Endothelial cell of umbilical vein (primary cell): ENCODE results near the gene LAMA5. TPM values are rescaled to one million over a fixed set of nuclear protein-coding genes. Genes with fewer than 3 reads are reported as not detected.

Source experiments
- BruUV-seq: library from RNA; stranded (reverse); fragments of 400-500 nt; replicated peaks from 2 replicates; lab custom pipeline; 2021; lab: Mats Ljungman, UMichigan
- CTCF ChIA-PET: fragments of 300-600, 350-600 bp; sonication (Branson Sonifier 250); formaldehyde crosslinking; loops from one replicate; lab custom pipeline; 2021; ENCODE audit warnings: antibody characterized with exemption, inconsistent platforms; lab: Charles Lee
- POLR2A ChIA-PET: fragments of 300-600, 350-600 bp; sonication (Branson Sonifier 250); formaldehyde crosslinking; loops from one replicate; lab custom pipeline; 2021; ENCODE audit warnings: antibody characterized with exemption, inconsistent platforms; lab: Charles Lee
- DNase-seq: peaks from one replicate; pipeline ENCODE4 v3.0.0-alpha.2; 2011; ENCODE audit warnings: low read depth, low spot score
- FAIRE-seq: peaks from 2 replicates; lab custom pipeline; 2011; peaks lifted over from hg19 to GRCh38; lab: Jason Lieb, UNC
- H2AFZ ChIP-seq: 2 replicates; pipeline ENCODE4 v1.6.0; 2012; ENCODE audit warnings: low read depth, low read length, control low read depth, inconsistent platforms
- H3K27ac ChIP-seq: 2 replicates; pipeline ENCODE4 v1.5.1; 2011; ENCODE audit warnings: low read depth, mild to moderate bottlenecking, control low read depth, low read length, moderate library complexity; ENCODE audit not compliant: insufficient read depth
- H3K27me3 ChIP-seq, 2 experiments: 2 replicates each; pipeline versions ENCODE4 v1.6.0 to v1.6.1; 2011; ENCODE audit warnings: low read length in 2 of 2, mixed read lengths in 1 of 2; ENCODE audit not compliant: control insufficient read depth in 2 of 2, insufficient read depth in 2 of 2
- H3K36me3 ChIP-seq, 2 experiments: 2 replicates in 1 of 2; 3 replicates in 1 of 2; pipeline ENCODE4 v1.5.1; 2011; ENCODE audit warnings: low read length in 2 of 2, mild to moderate bottlenecking in 1 of 2, moderate library complexity in 1 of 2; ENCODE audit not compliant: control insufficient read depth in 2 of 2, insufficient read depth in 2 of 2; ENCODE audit errors: extremely low read depth in 1 of 2
- H3K4me1 ChIP-seq: 3 replicates; pipeline ENCODE4 v1.5.1; 2011; ENCODE audit warnings: mild to moderate bottlenecking, low read length; ENCODE audit not compliant: control insufficient read depth, insufficient read depth; ENCODE audit errors: extremely low read depth
- H3K4me2 ChIP-seq: 2 replicates; pipeline ENCODE4 v1.6.1; 2011; ENCODE audit warnings: low read length, control low read depth, mixed read lengths; ENCODE audit not compliant: insufficient read depth
- H3K4me3 ChIP-seq, 3 experiments: fragments of 200-600 bp in 1 of 3; sonication (generic), shearing (Covaris generic) in 1 of 3; replicated peaks in 1 of 3; 2 replicates each; pipeline ENCODE4 v1.5.1; 2011 to 2016; ENCODE audit warnings: control low read depth in 3 of 3, low read length in 3 of 3, mild to moderate bottlenecking in 2 of 3, inconsistent platforms in 1 of 3, low read depth in 1 of 3, moderate library complexity in 1 of 3; ENCODE audit not compliant: insufficient read depth in 1 of 3
- H3K79me2 ChIP-seq: 2 replicates; pipeline ENCODE4 v1.6.0; 2012; ENCODE audit warnings: low read length, inconsistent platforms; ENCODE audit not compliant: control insufficient read depth, insufficient read depth
- H3K9ac ChIP-seq: replicated peaks from 2 replicates; pipeline ENCODE3; 2011; ENCODE audit warnings: low read length, control low read depth; ENCODE audit not compliant: insufficient read depth; ENCODE audit errors: extremely low read depth
- H3K9me1 ChIP-seq: replicated peaks from 3 replicates; pipeline ENCODE4 v1.6.0; 2011; ENCODE audit warnings: mild to moderate bottlenecking, low read length; ENCODE audit not compliant: control insufficient read depth, insufficient read depth; ENCODE audit errors: extremely low read depth
- H3K9me3 ChIP-seq: replicated peaks from 2 replicates; pipeline ENCODE4 v1.5.1; 2012; ENCODE audit warnings: low read length, inconsistent platforms; ENCODE audit not compliant: control insufficient read depth, insufficient read depth
- H4K20me1 ChIP-seq: replicated peaks from 2 replicates; pipeline ENCODE3; 2011; ENCODE audit warnings: mild to moderate bottlenecking, low read length; ENCODE audit not compliant: control insufficient read depth, insufficient read depth; ENCODE audit errors: extremely low read depth
- JUN ChIP-seq: IDR thresholded peaks from 2 replicates; pipeline ENCODE4 v1.6.1; 2011; ENCODE audit warnings: borderline replicate concordance, low read depth; ENCODE audit not compliant: insufficient read length, insufficient read depth
- MYC ChIP-seq: IDR thresholded peaks from one replicate; pipeline ENCODE4 v1.6.1; 2011; ENCODE audit warnings: mild to moderate bottlenecking, low read depth, low read length
- dilution Hi-C: fragments of 300-500 bp; cut with MboI; formaldehyde crosslinking; loops from one replicate; pipeline ENCODE4 v1.15.0; 2019; ENCODE audit warnings: low sequenced_read_pairs; ENCODE audit not compliant: extremely low pct_ligation_motif_present
- intact Hi-C: fragments of 100-400 bp; cut with micrococcal nuclease; formaldehyde crosslinking; loops from one replicate; pipeline ENCODE4 v1.10.0; 2022
- polyA plus RNA-seq, 4 experiments: library from polyadenylated mRNA; depleted of rRNA in 3 of 4; stranded (reverse) in 3 of 4; unstranded in 1 of 4; fragments of >200 nt; gene quantifications; 2 replicates each; pipeline versions ENCODE4 v1.2.1 to v1.2.3, GENCODE V29; 2011 to 2012; ENCODE audit warnings: missing spikeins in 1 of 4
- total RNA-seq: library from RNA; stranded (reverse); gene quantifications from 2 replicates; pipeline ENCODE4 v1.2.3, GENCODE V29; 2021

LAMA5 gene
- total and polyA plus RNA-seq, 2 donors (not counting 3 experiments of a cell fraction or from before 2014, with no cell fraction given) = 24.0 to 145 TPM

GRCh38 chr20:62377615-62378178 lies 10.6 kb upstream of the LAMA5 start:
- H3K4me1 ChIP-seq = peaks cover 15% of the 10 kb centered on the region
- TF ChIP-seq MYC = no peak
- no peak overlapping the region for H3K4me2 ChIP-seq
- H4K20me1 ChIP-seq = no peaks in the 10 kb centered on the region
- POLR2A ChIA-PET = no interaction called here
- H3K4me3 ChIP-seq = no peak overlapping the region
- H2AFZ ChIP-seq = no peak overlapping the region
- no peaks in the 10 kb centered on the region for H3K79me2 ChIP-seq
- dilution Hi-C loops = no loop called here
- intact Hi-C loops = no loop called here
- H3K36me3 ChIP-seq = no peaks in the 10 kb centered on the region
- CTCF ChIA-PET = interaction anchor here (9.9 kb wide), 1 partner anchor 11 kb away, joined by 179 read pairs; the partner anchor contains the start of gene LAMA5
- H3K9me1 ChIP-seq = no peaks in the 10 kb centered on the region
- no peak for FAIRE-seq
- no TSS peak for BruUV-seq
- DNase-seq = no peak
- H3K27me3 ChIP-seq = no peaks in the 10 kb centered on the region
- H3K9me3 ChIP-seq = no peaks in the 10 kb centered on the region
- no peak overlapping the region for H3K9ac ChIP-seq
- H3K27ac ChIP-seq = no peak overlapping the region

GRCh38 chr20:62377064-62377461 lies 10.0 kb upstream of the LAMA5 start:
- ChIA-PET CTCF (interaction anchor here (2.2 to 9.9 kb wide), 2 partner anchors 10 to 70 kb away, joined by 9 to 179 read pairs; partner anchors contain the start of gene LAMA5), POLR2A (no interaction called here)
- dilution Hi-C loops = no loop called here
- H2AFZ ChIP-seq = no peak overlapping the region
- no peaks in the 10 kb centered on the region for H3K9me3 ChIP-seq
- H3K27ac ChIP-seq = no peak overlapping the region
- H4K20me1 ChIP-seq = no peaks in the 10 kb centered on the region
- no TSS peak for BruUV-seq
- intact Hi-C loops = no loop called here
- H3K9me1 ChIP-seq = no peaks in the 10 kb centered on the region
- H3K36me3 ChIP-seq = no peaks in the 10 kb centered on the region
- no peaks in the 10 kb centered on the region for H3K27me3 ChIP-seq
- no peak overlapping the region for H3K4me2 ChIP-seq
- FAIRE-seq (no peak), DNase-seq (no peak)
- no peaks in the 10 kb centered on the region for H3K79me2 ChIP-seq
- peaks cover 15% of the 10 kb centered on the region for H3K4me1 ChIP-seq
- no peak overlapping the region for H3K9ac ChIP-seq
- no peak for TF ChIP-seq JUN
- H3K4me3 ChIP-seq = no peak overlapping the region
